ENCODE measurements around the gene PCSK4.

DNA sequence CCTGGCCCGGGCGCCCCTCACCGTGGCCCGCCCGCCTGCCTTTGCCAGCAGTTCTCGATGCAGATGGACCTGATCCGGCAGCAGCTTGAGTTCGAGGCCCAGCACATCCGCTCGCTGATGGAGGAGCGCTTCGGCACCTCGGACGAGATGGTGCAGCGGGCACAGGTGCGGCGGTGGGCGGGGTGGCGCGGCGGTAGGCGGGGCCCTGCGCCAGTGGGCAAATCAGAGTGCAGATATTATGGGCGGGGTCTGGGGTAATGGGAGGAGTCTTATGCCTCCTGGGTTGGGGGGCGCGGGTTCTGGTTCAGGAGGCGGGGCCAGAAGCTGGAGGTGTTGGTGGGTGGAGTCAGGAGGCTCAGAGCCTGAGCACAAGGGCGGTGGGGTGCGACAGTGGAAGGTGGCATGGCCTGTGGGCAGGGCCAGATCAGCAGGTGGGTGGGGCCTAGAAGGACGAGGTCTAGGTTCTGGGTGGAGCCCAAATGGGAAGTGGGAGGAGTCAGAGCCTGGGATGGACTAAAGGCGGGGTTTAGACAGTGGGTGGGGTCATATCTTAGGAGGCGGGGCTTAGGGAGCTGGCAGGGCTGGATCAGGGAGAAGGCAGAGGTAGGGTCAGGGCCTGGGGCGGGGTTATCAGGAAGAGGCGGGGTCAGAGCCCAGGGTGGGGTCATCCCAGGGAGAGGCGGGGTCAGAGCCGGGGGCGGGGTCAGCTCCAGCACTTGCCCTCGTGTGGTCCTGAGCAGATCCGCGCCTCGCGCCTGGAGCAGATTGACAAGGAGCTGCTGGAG lies 34.6 kb downstream of the PCSK4 start:
- TF ChIP-seq CTCF (conservative IDR thresholded peaks at IDR 0.05) (no peak), ZFX (IDR thresholded peaks at IDR 0.05) (no peak)

All from C4-2B (cell line).